Activated naive CD4-positive, alpha-beta T cell treated with anti-CD3 and anti-CD28 coated beads for 36 hours (primary cell): ENCODE results near the gene SCRN2. TPM values are rescaled to one million over a fixed set of nuclear protein-coding genes. Genes with fewer than 3 reads are reported as not detected.

Source experiments
- CTCF ChIA-PET: fragments of 350-600 bp; sonication (Branson Sonifier 250); formaldehyde crosslinking; loops from one replicate; lab custom pipeline; 2021; ENCODE audit warnings: antibody characterized with exemption; lab: Charles Lee
- DNase-seq: peaks from one replicate; pipeline ENCODE4 v3.0.0-alpha.2; 2020
- H3K27ac Mint-ChIP-seq: one replicate; pipeline ENCODE4 v1.8.0; 2021; ENCODE audit warnings: mild to moderate bottlenecking, mixed read lengths
- H3K27me3 Mint-ChIP-seq: one replicate; pipeline ENCODE4 v1.8.0; 2021; ENCODE audit warnings: low read depth, mixed read lengths
- H3K36me3 Mint-ChIP-seq: one replicate; pipeline ENCODE4 v1.8.0; 2021; ENCODE audit warnings: low read depth, mixed read lengths
- H3K4me1 Mint-ChIP-seq: one replicate; pipeline ENCODE4 v1.8.0; 2021; ENCODE audit warnings: low read depth, mixed read lengths
- H3K4me3 Mint-ChIP-seq: one replicate; pipeline ENCODE4 v1.8.0; 2021; ENCODE audit warnings: mild to moderate bottlenecking, moderate library complexity, mixed read lengths
- H3K9me3 Mint-ChIP-seq: one replicate; pipeline ENCODE4 v1.8.0; 2021; ENCODE audit warnings: mixed read lengths
- intact Hi-C: fragments of 100-400 bp; cut with micrococcal nuclease; formaldehyde crosslinking; loops from one replicate; pipeline ENCODE4 v1.15.1; 2023
- total RNA-seq, 2 experiments: library from RNA; stranded (reverse); gene quantifications; one replicate each; pipeline ENCODE4 v1.2.3, GENCODE V29; 2021

SCRN2 gene
- total RNA-seq, 2 experiments from 2014 or later = 15.1 to 16.3 TPM

DNA sequence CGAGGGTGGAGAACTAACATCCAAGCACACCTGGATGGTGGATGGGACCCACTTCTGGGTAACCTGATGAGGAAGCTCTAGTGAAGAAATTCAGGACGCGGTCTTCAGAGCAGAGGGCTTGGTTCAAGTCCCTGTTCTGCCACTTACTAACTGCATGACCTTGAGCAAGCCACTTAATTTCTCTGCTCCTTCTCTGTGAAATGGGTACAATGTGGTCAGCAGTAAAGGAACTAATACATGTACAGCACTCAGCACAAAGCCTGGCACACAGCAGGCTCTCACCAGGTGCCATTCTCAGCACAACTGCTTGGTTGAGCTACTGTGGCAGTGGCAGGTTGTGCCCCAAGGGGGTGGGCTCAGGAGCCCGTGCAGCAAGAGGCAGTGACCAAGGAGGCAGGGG, 17.6 kb downstream of the SCRN2 start:
- H3K27me3 Mint-ChIP-seq = no peaks in the 10 kb centered on the region
- H3K9me3 Mint-ChIP-seq = no peaks in the 10 kb centered on the region
- no peak overlapping the region for H3K27ac Mint-ChIP-seq
- CTCF ChIA-PET = interaction anchor here (1.1 to 1.3 kb wide), 2 partner anchors 19 to 68 kb away, joined by 3 to 4 read pairs; no protein-coding TSS in a partner anchor
- peaks cover 25% of the 10 kb centered on the region for H3K4me1 Mint-ChIP-seq
- no peak for DNase-seq
- H3K36me3 Mint-ChIP-seq = peaks cover 21% of the 10 kb centered on the region
- no peak overlapping the region for H3K4me3 Mint-ChIP-seq
- intact Hi-C loops = no loop called here

DNA sequence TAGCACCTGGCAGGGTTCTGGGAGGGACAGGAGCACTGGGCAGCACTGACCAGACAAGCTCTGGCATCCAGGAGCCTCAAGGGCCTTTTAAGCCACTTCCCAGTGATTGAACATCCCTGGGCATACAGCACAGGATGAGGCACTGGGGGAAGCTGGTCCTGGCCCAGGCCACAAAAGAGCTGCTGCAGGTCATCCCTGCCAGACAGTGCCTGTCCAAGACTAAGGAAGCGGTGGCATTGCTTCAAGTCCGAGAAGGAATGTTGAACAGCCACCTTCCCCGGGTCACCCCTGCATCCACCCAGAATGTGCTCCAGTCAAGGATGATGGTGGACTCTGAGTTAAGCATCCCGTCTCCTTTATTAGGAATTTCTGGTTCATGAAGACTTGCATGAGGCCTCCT, 18.3 kb downstream of the SCRN2 start:
- Mint-ChIP-seq H3K27ac (no peak overlapping the region), H3K36me3 (peaks cover 19% of the 10 kb centered on the region), H3K9me3 (no peaks in the 10 kb centered on the region), H3K27me3 (no peaks in the 10 kb centered on the region), H3K4me3 (peak overlapping the region; percentile 94), H3K4me1 (peaks cover 23% of the 10 kb centered on the region)
- CTCF ChIA-PET = interaction anchor here (0.7 to 1.5 kb wide), 4 partner anchors 20 to 684 kb away, joined by 3 to 4 read pairs (median 4); no protein-coding TSS in a partner anchor
- no peak for DNase-seq
- intact Hi-C loops = no loop called here

DNA sequence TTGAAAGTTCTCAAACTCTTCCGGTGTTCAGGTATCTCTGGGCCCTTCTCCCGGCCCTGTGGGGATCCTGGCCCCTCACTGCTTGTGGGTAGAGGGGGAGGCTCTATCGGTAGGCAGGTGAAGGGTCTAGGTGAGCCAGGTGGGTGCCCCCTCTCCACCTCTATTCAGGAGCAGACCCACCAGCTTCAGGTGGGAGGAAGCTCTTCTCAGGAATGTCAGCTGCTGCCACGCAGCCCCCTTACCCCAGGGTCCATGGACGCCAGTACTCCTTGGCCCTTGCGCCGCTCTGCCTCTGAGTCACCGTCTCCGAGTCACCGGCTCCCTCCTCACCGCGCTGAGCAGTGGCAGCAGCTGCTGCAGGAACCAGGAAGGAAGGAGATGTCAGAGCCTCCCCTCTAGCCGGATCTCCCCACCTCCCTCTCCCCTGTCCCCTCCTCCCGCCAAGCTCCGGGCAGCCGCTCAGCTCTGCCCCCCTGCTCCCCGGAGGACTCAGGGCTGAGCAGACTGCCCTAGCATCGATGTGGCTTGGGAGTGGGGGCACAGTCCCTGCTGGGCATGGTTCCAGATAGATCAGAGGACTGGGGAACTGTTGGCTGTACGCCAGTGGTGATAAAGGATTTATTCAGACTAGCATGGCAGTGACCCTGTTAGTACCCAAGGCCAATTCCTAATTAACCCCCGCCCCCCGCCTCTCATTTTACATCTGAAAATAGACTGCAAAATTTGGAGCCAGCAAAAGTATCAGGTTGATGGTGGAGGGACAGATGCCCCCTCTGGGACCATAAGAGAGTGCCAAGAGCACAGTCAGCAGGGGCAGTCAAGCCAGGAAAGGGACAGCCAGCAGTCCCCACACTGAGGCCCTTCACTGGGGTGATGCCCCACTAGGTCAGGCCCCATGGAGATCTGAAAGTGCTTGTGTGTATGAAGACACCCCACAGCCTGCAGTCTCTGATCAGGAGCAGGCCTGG, 19.4 kb downstream of the SCRN2 start, which contains the start of gene OSBPL7:
OSBPL7 (minus strand) TSS at position 371 of the 968 bp plus-strand sequence. CDS start 1,516 bp downstream, outside the sequence.
- intact Hi-C loops = no loop called here
- no peaks in the 10 kb centered on the region for H3K27me3 Mint-ChIP-seq
- peaks cover 23% of the 10 kb centered on the region for H3K4me1 Mint-ChIP-seq
- peak within 1 kb of the TSS; percentile 70 for H3K27ac Mint-ChIP-seq
- CTCF ChIA-PET = interaction anchor here (0.6 to 1.5 kb wide), 4 partner anchors 21 to 82 kb away, joined by 3 to 4 read pairs (median 3); no protein-coding TSS in a partner anchor
- H3K4me3 Mint-ChIP-seq = peak within 1 kb of the TSS; percentile 94
- H3K9me3 Mint-ChIP-seq = no peaks in the 10 kb centered on the region
- peaks cover 16% of the 10 kb centered on the region for H3K36me3 Mint-ChIP-seq
- DNase-seq = peak; percentile 89

DNA sequence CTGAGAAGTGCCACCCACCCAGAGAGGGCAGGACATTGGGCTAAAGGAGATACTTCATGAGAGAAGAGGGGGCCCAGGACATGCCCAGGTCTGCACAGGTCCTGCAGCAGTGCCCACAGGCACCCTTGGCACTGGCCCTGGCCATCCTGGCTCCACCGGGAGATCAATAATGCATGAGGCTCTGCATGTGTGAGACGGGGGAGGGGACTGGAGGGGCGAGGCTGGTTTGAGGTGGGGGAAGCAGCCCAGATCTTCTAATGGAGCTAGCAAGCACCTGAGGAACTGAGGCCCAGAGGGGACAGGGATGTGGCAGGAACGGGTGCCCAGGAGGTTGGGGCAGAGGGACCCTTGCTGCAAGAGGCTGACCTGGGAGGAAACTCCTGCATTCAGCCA, 20.0 kb downstream of the SCRN2 start:
- Mint-ChIP-seq H3K9me3 (no peaks in the 10 kb centered on the region), H3K27ac (peak overlapping the region; percentile 70), H3K36me3 (peaks cover 10% of the 10 kb centered on the region), H3K27me3 (no peaks in the 10 kb centered on the region), H3K4me1 (peaks cover 23% of the 10 kb centered on the region), H3K4me3 (peak overlapping the region; percentile 94)
- CTCF ChIA-PET = interaction anchor here (0.6 to 1.0 kb wide), 3 partner anchors 10 to 69 kb away, joined by 3 read pairs; no protein-coding TSS in a partner anchor
- DNase-seq = peak; percentile 14
- intact Hi-C loops = no loop called here

DNA sequence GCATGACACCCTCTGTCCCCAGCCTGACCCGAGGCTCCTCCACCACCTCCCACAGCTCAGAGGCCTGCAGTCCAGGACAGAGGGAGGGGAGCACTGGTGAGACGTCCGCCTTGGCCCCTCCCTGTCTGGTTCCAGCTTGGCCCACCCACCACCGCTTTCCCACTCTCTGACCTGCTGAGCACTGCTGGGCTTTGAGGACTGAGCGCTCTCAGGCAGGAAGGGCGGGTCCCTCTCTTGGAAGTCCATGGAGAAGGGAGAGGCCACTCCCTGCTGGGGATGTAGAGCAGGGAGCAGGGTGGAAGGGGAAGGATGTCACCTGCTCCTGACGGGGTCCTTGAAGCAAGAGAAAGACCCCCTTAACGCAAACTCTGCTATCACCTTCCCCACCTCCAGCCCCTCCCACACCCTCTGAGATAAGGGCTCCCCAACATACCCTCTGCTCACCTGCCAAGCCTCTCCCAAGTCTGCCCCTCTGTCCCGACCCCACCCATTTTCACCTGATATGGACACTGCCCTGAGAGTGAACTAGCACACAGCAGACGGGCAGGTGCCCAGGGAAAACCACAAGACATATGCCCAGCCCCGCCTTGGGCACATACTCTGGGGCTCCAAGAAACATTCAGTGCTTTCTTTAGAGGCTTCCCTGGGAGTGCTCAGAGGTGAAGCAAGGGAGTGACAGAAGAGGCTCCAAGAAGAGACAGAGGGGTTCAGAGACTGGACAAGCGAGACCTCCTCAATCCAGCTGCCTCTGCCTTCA, 20.9 kb downstream of the SCRN2 start:
- intact Hi-C loops = no loop called here
- Mint-ChIP-seq H3K4me1 (peaks cover 23% of the 10 kb centered on the region), H3K27me3 (no peaks in the 10 kb centered on the region), H3K4me3 (peak overlapping the region; percentile 94), H3K36me3 (peaks cover 6% of the 10 kb centered on the region), H3K27ac (no peak overlapping the region), H3K9me3 (no peaks in the 10 kb centered on the region)
- no peak for DNase-seq
- CTCF ChIA-PET = interaction anchor here (1.0 kb wide), 1 partner anchor 10 kb away, joined by 3 read pairs; no protein-coding TSS in a partner anchor

DNA sequence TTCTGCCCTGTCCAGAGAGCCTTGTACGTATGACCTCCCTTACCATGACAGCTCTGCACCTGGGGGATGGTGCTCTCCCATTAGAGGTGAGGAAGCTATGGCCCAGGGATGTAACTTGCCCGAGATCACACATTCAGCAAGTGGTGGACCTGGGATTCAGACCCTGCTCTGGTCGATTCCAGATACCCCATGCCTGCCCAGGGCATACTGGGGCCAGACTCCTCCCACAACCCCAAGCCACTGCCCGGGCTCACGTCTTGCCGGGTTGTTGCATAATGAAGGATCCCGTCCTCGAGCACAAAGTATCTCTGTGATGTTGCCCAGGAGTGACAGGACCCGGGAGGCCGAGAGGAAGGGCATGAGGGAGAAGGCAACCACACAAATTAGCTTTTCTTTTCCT, 21.6 kb downstream of the SCRN2 start:
- Mint-ChIP-seq H3K9me3 (no peaks in the 10 kb centered on the region), H3K36me3 (peaks cover 10% of the 10 kb centered on the region), H3K4me3 (no peak overlapping the region), H3K27ac (no peak overlapping the region), H3K27me3 (no peaks in the 10 kb centered on the region), H3K4me1 (peaks cover 23% of the 10 kb centered on the region)
- CTCF ChIA-PET = interaction anchor here (0.7 kb wide), 1 partner anchor 249 kb away, joined by 4 read pairs; no protein-coding TSS in a partner anchor
- intact Hi-C loops = no loop called here
- no peak for DNase-seq

DNA sequence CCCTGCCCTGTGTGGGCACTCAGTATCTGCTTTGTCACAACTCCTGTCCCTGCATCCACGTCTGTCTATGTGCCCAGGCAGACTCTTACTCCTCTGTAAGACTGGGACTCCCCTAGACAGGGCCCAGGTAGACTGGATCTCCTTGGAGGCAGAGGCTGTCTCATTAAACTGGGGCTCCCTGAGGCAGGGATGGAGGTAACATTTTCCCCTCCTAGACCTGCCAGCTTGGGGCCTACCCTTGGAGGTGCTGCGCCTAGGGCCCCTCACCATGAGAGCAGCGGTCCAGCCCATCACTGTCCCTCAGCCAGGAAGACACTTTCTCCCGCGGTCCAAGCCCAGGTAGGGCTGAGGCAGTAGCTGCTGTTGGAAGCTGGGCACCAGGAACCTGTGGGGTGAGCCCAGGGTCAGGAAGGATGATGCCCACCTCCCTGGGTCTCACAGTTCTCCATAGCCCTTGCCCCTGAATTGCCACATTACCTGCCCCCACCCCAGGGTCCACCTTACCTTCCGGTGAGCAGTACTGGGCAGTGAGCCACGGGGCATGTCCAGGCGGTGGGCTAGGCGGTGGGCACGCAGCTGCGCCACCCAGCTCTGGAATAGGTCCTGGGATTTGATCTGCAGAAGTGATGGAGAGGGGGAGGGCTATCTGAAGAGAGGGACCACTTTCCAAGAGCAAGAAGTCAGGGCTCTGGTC, 22.9 kb downstream of the SCRN2 start:
- Mint-ChIP-seq H3K9me3 (no peaks in the 10 kb centered on the region), H3K4me1 (peaks cover 23% of the 10 kb centered on the region), H3K36me3 (peaks cover 7% of the 10 kb centered on the region), H3K27me3 (no peaks in the 10 kb centered on the region), H3K4me3 (no peak overlapping the region), H3K27ac (no peak overlapping the region)
- intact Hi-C loops = no loop called here
- DNase-seq = no peak
- CTCF ChIA-PET = interaction anchor here (0.5 to 0.6 kb wide), 2 partner anchors 15 to 120 kb away, joined by 3 to 4 read pairs; no protein-coding TSS in a partner anchor

DNA sequence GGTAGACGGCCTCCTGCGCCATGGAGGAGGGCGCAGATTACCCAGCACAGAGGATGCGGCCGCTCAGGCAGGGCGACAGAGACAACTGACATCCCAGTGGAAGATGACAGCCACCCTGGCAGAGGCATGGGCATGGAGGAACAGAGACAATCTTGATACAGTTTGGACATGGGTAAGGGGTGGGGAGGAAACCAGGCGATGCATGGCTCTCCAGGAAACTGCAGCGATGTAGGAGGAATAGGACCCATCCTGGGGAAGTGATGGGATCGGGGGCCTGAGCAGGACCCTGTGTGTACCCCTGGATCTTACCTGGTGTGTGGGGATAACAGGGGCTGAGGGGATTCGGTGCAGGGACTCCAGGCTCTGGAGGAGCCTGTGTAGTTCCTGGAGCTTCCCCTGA, 24.1 kb downstream of the SCRN2 start:
- Mint-ChIP-seq H3K27me3 (no peaks in the 10 kb centered on the region), H3K4me1 (peaks cover 16% of the 10 kb centered on the region), H3K4me3 (no peak overlapping the region), H3K36me3 (peaks cover 15% of the 10 kb centered on the region), H3K9me3 (no peaks in the 10 kb centered on the region), H3K27ac (no peak overlapping the region)
- CTCF ChIA-PET = no interaction called here
- DNase-seq = no peak
- intact Hi-C loops = no loop called here

DNA sequence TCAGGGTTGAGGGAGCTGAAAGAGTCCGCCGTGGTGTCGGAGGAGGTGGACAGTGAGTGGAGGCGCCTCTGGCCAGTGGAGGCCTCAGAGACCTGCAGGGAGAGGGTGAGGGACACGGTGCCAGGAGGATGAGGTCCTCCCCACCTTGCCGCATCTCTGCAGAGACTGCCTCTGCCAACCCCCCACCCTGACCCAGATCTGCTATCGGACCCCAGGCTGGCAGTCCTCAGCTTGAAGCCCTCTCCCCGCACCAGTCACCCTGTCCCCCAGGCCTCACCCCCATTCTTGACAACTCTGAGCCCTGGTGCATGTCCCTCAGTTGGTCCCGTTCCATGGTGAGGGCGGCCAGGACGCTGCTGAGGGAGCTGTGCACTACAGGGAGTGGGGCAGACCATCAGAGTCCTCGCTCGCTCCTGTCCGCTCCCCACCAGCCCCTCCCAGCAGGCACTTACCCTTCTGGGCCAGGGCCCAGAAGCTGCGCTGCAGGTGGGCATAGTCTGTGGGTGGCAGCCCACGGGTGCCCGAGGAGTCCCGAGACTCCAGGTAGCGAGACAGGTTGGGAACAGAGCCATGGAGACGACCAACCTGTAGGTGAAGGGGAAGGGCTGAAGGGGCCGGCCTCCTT, 24.9 kb downstream of the SCRN2 start:
- CTCF ChIA-PET = no interaction called here
- Mint-ChIP-seq H3K4me1 (peaks cover 14% of the 10 kb centered on the region), H3K9me3 (no peaks in the 10 kb centered on the region), H3K27me3 (no peaks in the 10 kb centered on the region), H3K36me3 (peaks cover 22% of the 10 kb centered on the region), H3K27ac (no peak overlapping the region), H3K4me3 (no peak overlapping the region)
- intact Hi-C loops = no loop called here
- DNase-seq = no peak

DNA sequence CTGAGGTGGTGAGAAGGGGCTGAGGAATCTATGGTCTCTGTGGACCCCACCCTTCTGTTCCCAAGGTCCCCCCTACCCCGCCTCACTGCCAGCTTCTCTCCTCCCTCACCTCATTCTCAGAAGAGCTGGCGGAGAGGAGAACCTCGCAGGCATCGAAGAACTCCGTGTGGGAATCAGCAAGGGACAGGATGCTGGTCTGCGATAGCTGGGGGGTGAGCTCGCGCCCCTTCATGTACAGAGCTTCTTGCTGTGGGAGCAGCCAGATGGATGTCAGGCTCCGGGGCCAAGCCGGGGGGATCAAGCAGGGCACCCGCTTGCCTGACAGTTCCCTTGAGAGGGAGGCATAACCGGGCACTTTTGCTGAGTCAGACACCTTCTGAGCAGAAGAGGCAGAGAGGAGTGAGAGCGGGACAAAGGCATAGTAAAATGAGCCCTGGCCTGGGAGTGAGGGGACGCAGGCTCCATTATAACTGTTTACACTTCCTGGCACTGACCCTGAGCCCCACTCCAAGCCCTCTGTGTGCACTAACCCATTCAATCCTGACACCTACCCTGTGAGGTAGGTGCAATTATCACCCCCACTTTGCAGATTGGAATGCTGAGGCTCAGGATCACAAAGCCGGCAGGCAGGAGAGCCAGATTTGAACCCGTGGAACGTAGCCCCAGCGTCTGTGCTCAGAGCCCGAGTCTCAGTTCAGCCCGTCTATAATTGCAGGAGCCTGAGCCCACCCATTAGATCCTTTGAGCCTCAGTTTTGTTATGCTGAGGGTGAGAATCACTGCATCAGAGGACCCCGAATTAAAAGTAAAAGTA, 25.8 kb downstream of the SCRN2 start:
- Mint-ChIP-seq H3K27ac (no peak overlapping the region), H3K36me3 (peaks cover 23% of the 10 kb centered on the region), H3K27me3 (no peaks in the 10 kb centered on the region), H3K4me3 (no peak overlapping the region), H3K4me1 (peaks cover 7% of the 10 kb centered on the region), H3K9me3 (no peaks in the 10 kb centered on the region)
- no peak for DNase-seq
- CTCF ChIA-PET = no interaction called here
- intact Hi-C loops = no loop called here
